Colonic mucosa (tissue), 4 donors: ENCODE results near the gene ABHD10. TPM values are rescaled to one million over a fixed set of nuclear protein-coding genes. Genes with fewer than 3 reads are reported as not detected.

Experiments
- DNase-seq: peaks from one replicate; pipeline ENCODE4 v3.0.0-alpha.2; 2020
- H3K27ac ChIP-seq: fragments of 200-600 bp; one replicate; pipeline ENCODE4 v1.8.0; 2021
- H3K27me3 ChIP-seq: fragments of 200-600 bp; one replicate; pipeline ENCODE4 v1.8.0; 2021
- H3K36me3 ChIP-seq: fragments of 200-600 bp; one replicate; pipeline ENCODE4 v1.8.0; 2021
- H3K4me1 ChIP-seq: fragments of 200-600 bp; one replicate; pipeline ENCODE4 v1.8.0; 2021; ENCODE audit warnings: mild to moderate bottlenecking
- H3K4me3 ChIP-seq: fragments of 200-600 bp; one replicate; pipeline ENCODE4 v1.8.0; 2021
- H3K9ac ChIP-seq, 2 donors: one replicate each; pipeline ENCODE4 v1.7.0; 2013; ENCODE audit warnings: control low read depth in 2 of 2, low read depth in 2 of 2, low read length in 2 of 2
- H3K9me3 ChIP-seq: fragments of 200-600 bp; one replicate; pipeline ENCODE4 v1.8.0; 2021
- CTCF ChIP-seq: fragments of 200-600 bp; IDR thresholded peaks from one replicate; pipeline ENCODE4 v1.8.0; 2022; ENCODE audit warnings: antibody characterized with exemption, mild to moderate bottlenecking
- intact Hi-C: fragments of 100-400 bp; cut with DNase I; formaldehyde crosslinking; loops from one replicate; pipeline ENCODE4 v1.14.1; 2022
- total RNA-seq, 2 donors: library from RNA; stranded (reverse); fragmentation: NEBNext Ultra II Directional in 1 of 2; extraction: Animal tissue kit (Norgen Biotek cat#: 25700) in 1 of 2; gene quantifications; one replicate each; pipeline ENCODE4 v1.2.1, GENCODE V29; 2021
- donor health status: healthy.
- donor health status: DM: no; HTN: no; CAD: no.
- donor health status: DM: no; HTN: no; CAD: no.

The ABHD10 gene
- total RNA-seq, 2 donors from 2014 or later: 27.8 to 31.7 TPM

- no peak for TF ChIP-seq CTCF
- no peak overlapping the region for H3K27ac ChIP-seq
- H3K27me3 ChIP-seq: no peaks in the 10 kb centered on the region
- no peaks in the 10 kb centered on the region for H3K36me3 ChIP-seq
- H3K9ac ChIP-seq: no peak overlapping the region
- no peak for DNase-seq
- H3K9me3 ChIP-seq: no peaks in the 10 kb centered on the region
- intact Hi-C loops: no loop called here
- no peak overlapping the region for H3K4me3 ChIP-seq
- no peaks in the 10 kb centered on the region for H3K4me1 ChIP-seq
These were observed 41.0 kb upstream of the ABHD10 start for GRCh38 chr3:111937871-111938270.

- Histone ChIP-seq H3K4me1 (no peaks in the 10 kb centered on the region), H3K27me3 (no peaks in the 10 kb centered on the region), H3K4me3 (no peak overlapping the region), H3K27ac (no peak overlapping the region), H3K9ac (no peak overlapping the region), H3K36me3 (no peaks in the 10 kb centered on the region), H3K9me3 (no peaks in the 10 kb centered on the region)
- intact Hi-C loops: no loop called here
- TF ChIP-seq CTCF: no peak
- DNase-seq: no peak
These were observed 39.0 kb upstream of the ABHD10 start for GRCh38 chr3:111939873-111940272.

- Histone ChIP-seq H3K9ac (no peak overlapping the region), H3K27ac (no peak overlapping the region), H3K27me3 (no peaks in the 10 kb centered on the region), H3K4me3 (no peak overlapping the region), H3K36me3 (no peaks in the 10 kb centered on the region), H3K4me1 (no peaks in the 10 kb centered on the region), H3K9me3 (no peaks in the 10 kb centered on the region)
- TF ChIP-seq CTCF: no peak
- intact Hi-C loops: no loop called here
- no peak for DNase-seq
These were observed 35.3 kb upstream of the ABHD10 start for GRCh38 chr3:111943533-111943932.

- Histone ChIP-seq H3K27me3 (no peaks in the 10 kb centered on the region), H3K4me1 (no peaks in the 10 kb centered on the region), H3K27ac (no peak overlapping the region), H3K4me3 (no peak overlapping the region), H3K9me3 (no peaks in the 10 kb centered on the region), H3K36me3 (no peaks in the 10 kb centered on the region), H3K9ac (no peak overlapping the region)
- DNase-seq: no peak
- no peak for TF ChIP-seq CTCF
- intact Hi-C loops: no loop called here
These were observed 34.5 kb upstream of the ABHD10 start for GRCh38 chr3:111944372-111944771.

- no peak for DNase-seq
- intact Hi-C loops: no loop called here
- Histone ChIP-seq H3K27me3 (no peaks in the 10 kb centered on the region), H3K36me3 (no peaks in the 10 kb centered on the region), H3K9ac (no peak overlapping the region), H3K27ac (no peak overlapping the region), H3K4me1 (no peaks in the 10 kb centered on the region), H3K4me3 (no peak overlapping the region), H3K9me3 (no peaks in the 10 kb centered on the region)
- TF ChIP-seq CTCF: no peak
These were observed 31.6 kb upstream of the ABHD10 start for GRCh38 chr3:111947231-111947630.

- Histone ChIP-seq H3K27me3 (no peaks in the 10 kb centered on the region), H3K4me3 (no peak overlapping the region), H3K9me3 (no peaks in the 10 kb centered on the region), H3K4me1 (no peaks in the 10 kb centered on the region), H3K9ac (no peak overlapping the region), H3K36me3 (no peaks in the 10 kb centered on the region), H3K27ac (no peak overlapping the region)
- intact Hi-C loops: no loop called here
- no peak for DNase-seq
- TF ChIP-seq CTCF: no peak
These were observed 30.0 kb upstream of the ABHD10 start for GRCh38 chr3:111948786-111949185.
